Stimulated activated CD8-positive, alpha-beta memory T cell treated with anti-CD3 and anti-CD28 coated beads, Interleukin-7, amount 100 ng/mL, for 24 hours (primary cell): ENCODE results near the gene PDCL2.
"Not testable (repeated sequence)": the region's sequence is repeated elsewhere in the genome, so short reads cannot be mapped to it uniquely, and the experiment has no call there.

Source experiments
- DNase-seq: peaks from one replicate; pipeline ENCODE4 v3.0.0-alpha.2; 2020; ENCODE audit warnings: low read depth

Gene PDCL2

DNA sequence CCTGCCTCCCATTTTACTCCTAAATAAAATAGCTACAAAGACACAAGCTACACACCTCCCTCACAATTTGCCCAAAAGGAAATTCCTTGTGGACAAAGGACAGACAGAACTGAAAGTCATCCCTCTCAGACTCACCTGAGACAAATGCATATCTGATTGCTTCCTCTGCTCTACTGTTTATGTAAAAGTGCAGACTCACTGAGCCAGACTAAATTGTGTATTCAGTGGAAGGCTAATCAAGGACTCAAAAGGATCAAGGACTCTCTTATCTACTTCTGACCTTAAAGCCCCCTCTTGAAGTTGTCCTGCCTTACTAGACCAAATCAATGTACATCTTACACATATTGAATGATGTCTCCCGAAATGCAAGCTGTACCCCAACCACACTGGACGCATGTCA lies 3.9 kb downstream of the PDCL2 start:
- no peak for DNase-seq

GRCh38 chr4:55582773-55583172 lies 9.3 kb downstream of the PDCL2 start:
- DNase-seq = not testable (repeated sequence)

- no peak for DNase-seq
These were observed 13.6 kb downstream of the PDCL2 start for GRCh38 chr4:55578341-55579010.

- no peak for DNase-seq
These were observed 16.5 kb downstream of the PDCL2 start for GRCh38 chr4:55575513-55575912.

- DNase-seq = no peak
These were observed 17.8 kb downstream of the PDCL2 start for GRCh38 chr4:55574252-55574651.

DNA sequence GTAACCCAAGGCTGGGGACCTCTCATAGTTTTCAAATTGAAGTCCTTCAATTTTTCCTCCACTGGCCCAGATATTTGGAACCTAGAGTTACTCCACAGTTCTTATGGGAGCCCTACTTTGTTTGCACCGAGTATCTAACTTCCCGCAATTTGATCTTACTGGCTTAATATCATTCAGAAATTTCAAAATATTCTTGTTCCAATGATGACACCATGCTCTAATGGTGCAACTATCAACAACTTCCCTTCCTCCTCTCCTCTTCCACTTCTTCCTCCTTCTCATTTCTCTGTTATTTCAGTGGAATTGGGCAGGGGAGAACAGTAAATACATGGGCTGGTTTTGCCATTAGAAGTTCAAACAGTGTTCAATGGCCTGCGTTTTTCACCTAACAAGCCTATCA lies 20.2 kb downstream of the PDCL2 start:
- DNase-seq = no peak

DNA sequence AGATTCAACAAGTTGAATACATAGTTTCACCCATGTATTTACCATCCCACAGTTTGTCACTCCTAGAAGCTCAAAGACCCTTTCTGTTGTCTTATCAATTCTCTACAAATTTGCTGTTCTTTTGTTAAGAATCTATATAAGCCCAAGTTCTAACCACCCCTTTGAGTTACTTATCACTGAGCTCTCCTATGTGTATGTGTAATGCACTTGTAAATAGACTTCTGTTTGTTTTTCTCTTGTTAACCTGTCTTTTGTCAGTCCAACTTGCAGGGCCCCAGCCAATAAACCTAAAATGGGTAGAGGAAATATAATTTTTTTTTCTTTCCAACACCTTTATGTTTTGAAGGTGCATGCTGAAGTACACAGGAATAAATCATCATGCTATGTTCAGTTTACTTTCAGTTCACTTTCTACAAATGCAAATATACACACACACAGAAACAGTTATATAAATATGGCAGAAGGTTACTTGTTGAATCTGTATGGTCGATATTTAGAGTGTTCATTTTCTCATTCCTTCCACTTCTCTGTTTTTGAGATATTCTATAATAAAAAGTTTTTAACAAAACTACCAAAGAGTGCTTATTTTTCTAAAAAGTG lies 23.0 kb downstream of the PDCL2 start:
- DNase-seq = no peak

DNA sequence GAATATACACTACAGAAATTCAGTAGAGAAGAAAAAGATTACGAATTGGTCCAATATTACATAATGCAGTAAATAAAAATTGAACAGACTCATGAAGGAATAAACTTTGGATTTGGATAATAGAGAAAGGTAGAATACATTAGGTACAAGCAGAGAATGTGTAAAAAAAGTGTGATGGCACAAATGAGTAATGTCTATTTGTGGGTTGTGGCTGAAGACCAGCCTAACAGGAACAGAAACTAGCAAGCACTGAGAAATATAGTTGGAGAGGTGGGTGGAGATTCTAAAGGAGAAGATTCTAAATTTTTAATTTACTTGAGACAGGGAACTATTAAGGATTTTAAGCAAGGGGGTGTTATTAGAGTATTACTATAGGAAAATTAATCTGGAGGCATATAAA lies 30.2 kb downstream of the PDCL2 start:
- DNase-seq = no peak

- no peak for DNase-seq
These were observed 31.9 kb downstream of the PDCL2 start for GRCh38 chr4:55560096-55560495.

DNA sequence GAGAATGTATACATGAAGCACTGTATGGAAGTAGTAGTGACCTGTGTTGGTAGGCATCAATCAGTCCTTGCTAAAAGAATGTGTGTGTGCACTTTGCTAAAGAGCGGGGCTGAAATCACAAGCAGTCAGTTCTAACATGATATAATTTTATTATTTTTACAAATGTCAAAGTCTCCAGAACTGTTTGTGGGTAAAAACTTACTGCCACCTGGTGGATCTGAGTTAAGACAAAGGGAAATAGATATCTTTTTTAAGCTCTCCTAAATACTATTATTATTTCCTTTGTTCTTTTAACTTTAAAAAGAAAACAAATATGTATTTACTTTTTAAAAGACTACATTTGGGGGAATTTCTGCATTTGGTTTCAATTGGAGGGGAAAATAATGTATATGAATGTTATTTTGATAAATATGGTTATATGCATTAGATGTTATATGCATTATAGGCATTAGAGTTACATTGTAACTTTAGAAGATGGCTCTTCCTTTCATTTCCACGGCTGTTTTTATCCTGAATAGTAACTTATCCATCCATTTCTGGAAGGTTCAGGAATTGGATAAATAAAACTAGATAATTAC lies 37.5 kb downstream of the PDCL2 start:
- no peak for DNase-seq

GRCh38 chr4:55553441-55554201 lies 38.4 kb downstream of the PDCL2 start:
- DNase-seq = no peak

DNA sequence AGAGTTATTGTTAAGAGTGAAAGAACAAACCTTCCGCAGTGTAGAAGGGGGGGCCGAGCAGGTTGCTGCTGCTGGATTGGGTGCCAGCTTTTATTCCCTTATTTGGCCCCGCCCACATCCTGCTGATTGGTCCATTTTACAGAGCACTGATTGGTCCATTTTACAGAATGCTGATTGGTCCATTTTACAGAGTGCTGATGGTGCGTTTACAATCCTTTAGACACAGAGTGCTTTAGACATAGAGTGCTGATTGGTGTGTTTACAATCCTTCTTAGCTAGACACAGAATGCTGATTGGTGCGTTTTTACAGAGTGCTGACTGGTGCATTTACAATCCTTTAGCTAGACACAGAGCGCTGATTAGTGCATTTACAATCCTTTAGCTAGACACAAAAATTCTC lies 40.1 kb downstream of the PDCL2 start:
- DNase-seq = not testable (repeated sequence)

DNA sequence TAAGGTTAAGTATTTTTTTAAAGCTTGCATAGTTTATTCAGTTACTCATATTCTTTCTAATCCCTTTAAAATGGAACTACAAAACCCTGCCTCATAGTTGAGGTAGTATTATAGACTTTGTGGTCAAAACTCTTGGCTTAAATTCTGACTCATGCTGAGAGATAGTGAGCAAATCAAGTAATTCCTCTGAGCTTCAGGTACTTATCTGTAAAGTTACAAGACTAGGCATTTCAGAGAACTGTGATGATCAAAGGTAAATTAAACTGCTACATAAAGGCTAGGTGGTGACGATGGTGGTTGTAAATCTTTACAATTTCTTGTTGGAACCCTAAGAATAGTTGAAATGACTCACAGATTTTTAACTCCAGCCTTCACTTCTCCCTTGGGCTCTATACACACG lies 42.2 kb downstream of the PDCL2 start:
- DNase-seq = no peak

DNA sequence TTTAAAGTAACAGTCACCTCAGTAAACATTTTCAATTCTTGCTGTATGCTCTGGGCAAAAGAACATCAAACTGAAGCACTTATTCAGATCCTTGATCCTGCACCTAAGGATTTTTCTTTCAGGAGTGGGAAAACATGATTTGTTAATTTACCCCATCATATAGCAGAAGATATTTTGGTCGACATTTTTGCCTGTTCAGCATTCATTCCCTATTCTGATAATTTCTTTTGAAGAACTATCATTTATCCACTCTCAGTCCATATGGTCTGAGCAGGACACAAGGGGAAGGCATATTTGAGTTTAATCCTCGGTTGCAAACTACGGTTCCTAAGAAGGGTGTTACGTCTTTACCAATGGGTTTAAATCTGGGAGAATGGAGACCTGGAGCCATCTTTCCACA lies 44.1 kb downstream of the PDCL2 start:
- no peak for DNase-seq

- DNase-seq = no peak
These were observed 44.6 kb downstream of the PDCL2 start for GRCh38 chr4:55547466-55547770.

DNA sequence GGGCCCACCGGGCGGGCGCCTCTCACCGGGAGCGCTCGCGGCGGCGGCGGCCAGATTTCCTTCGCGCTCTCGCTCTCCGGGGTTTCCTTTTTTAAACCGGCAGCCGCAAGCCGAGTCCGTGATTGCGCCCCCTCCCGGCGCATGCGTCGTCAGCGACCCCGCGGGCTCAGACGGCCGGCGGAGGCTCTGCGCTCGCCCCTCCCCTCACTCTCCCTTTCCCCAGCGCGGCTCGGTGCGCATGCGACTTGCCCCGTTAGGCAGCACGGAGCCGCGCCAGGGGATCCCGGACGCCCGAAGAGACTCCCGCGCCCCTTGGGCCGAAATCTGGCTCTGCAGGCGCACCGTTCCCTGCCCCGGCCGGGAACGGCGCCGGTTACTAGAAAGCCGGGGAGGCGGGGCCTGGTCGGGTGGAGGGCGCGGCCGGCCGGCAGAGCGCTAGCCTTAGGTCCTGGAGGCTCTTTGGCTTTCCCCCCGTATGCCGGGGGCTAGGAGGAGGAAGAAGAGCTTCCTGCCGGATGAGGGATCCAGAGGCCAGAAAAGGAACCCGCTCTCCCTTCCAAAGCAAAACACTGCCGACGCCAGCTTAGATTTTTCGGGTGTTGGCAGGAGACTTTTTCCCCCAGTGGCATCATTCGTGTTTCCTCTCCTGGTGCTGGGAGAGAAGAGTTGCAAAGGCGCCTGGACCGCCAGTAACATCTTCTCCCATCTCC lies 45.1 kb downstream of the PDCL2 start, which contains the start of gene CLOCK:
Gene CLOCK, minus strand, starts transcription at position 154 of the 710 bp plus-strand sequence. CDS start 64,124 bp downstream, outside the sequence.
- DNase-seq = peak; percentile 61

DNA sequence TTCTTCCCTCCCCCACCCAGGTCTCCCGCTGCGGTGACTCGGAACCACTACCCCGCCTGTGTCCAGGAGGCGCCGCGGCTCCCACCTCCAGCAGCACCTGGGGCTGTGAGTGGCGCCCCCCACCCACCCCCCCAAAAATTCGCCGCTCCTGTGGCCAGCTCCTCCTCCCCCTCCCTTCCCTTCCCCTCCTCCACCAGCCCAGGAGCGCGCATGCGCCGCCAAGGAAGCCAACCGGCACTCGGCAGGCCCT lies 45.6 kb downstream of the PDCL2 start:
- no peak for DNase-seq

GRCh38 chr4:55545641-55546505 lies 46.2 kb downstream of the PDCL2 start:
- DNase-seq = peak; percentile 32

- no peak for DNase-seq
These were observed 46.9 kb downstream of the PDCL2 start for GRCh38 chr4:55545151-55545550.

- DNase-seq = no peak
These were observed 48.2 kb downstream of the PDCL2 start for GRCh38 chr4:55543858-55544257.

DNA sequence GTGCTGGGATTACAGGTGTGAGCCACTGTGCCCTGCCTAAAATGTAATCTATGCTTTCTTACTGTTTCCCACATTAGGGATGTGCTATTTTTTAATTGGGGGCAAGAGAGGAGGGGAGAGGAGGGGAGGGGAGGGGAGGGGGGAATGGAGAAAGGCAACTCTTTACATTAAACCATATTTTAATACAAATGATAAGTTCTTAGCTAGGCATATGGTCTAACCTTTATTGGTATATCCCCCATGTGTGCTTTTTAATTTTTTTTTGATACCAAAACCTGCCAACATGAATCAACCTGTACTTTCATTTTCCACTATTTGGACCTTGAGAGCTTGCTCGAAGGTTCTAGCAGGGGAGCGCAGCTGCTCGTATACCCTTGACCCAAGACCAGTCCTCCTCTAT lies 51.8 kb downstream of the PDCL2 start:
- DNase-seq = no peak

- DNase-seq = no peak
These were observed 52.4 kb downstream of the PDCL2 start for GRCh38 chr4:55539658-55540057.
